ENCODE results near the gene SLC19A1.

Gene SLC19A1

DNA sequence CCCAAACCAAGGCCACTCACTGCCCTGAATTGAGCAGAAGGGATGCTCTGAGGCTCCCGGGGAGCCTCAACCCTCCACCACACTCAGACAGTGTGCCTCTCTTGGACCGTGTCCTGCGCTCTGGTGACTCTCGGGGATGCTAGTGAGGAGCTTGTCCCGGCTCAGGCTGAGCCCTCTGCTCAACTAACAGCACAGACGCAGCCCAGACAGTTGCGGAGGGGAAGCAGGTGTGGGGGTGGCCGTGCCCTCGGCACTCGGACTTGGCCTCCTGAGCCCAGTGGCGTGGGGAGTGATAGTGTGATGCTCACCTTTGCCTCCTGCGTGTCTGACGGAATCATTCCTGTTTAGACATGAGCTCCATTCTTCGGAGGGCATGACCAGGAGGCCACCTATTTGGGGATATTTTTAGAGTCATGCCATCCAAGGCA is 15.4 kb upstream of the SLC19A1 start:
- no peak for DNase-seq

DNA sequence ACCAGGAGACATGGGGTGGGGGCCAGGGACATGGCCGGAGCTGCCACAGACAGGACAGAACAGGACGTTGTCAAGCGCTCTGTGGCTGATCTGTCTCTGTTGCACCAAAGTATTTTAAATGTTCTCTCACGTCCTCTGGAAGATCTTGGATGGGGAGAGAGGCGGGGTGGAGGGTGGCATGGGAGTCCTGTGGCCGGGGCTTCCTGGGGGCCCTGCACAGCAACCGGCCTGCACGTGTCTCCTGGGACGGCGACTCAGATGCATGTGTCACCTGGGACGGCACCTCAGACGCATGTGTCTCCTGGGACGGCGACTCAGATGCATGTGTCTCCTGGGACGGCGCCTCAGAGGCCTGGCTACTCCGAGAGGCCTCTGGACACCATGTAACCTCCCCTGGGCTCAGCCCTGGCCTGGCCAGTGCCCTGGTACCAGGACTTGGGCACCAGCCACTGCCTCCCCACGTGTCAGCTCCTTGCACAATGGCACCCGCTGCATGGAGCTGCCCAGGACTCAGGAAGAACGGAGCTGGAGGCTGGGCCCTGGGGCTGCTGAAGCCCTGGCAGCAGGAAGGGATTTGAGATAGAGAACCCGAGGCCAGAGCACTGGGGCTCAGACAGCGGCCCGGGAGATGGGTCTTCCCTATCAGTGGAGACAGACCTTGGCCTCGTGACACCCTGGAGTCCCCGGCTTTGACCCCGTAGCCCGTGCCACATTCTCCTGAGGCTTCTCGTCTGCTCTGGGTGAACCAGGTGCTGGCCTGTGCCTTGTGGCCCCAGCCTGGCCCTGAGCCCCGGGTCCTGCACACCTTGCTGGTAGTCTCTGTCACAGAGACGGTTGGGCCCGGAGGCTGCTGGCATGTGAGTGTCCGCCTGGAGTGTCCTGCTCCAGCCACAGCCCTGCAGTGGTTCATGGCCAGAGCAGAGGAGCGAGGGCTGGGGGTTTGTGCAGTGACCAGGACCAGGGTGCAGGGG is 14.7 kb upstream of the SLC19A1 start:
- DNase-seq, result no peak

DNA sequence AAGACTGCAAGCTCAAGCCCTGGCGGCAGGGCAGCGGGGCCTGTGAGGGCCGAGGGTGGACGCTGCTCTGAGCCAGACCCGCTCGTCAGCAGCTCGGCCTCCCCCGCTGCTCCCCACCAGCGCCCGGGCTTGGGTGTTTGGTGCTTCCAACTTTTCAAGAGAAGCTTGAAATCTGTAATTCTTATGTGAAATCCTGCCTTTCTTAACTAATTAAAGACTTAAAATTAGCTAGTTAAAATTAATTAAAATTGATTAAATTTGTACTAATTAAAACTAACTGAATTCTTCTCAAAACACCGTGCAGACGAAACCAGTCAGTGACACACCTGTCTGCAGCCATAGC is 14.0 kb upstream of the SLC19A1 start:
- DNase-seq, result no peak

DNA sequence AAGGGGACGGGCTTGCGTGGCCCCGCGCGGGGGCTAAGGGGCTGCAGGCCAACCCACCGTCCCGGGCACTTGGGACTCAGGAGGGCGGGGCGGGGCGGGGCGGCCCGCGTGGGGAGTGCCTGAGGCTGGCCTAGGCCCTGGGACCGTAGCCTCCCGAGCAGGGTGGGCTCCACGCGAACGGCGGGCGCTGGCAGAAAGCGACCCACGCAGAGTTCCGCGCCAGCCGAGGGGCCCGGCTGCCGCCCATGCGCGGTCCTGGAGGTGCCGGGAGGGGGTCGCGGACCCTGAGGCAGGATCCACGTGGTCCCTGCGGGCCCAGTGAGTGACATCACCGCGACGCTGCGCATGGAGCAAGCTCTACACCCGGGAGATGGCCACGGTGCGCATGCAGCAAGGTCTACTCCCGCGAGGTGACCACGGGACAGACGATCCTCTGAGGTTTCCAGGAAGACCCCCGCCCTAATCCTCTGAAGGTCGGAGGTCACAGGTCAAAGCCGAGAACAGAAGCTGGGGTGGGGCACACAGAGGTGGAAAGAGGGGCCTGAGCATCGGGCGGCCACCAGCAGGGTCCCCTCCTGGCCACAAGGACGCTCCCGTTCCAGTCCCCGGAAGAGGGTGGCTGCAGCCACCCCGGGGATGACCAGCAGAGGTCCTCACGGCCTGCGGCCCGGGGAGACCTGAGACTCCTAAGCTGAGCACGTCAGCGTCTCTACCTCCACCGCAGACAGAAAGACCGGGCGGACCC is 13.5 kb upstream of the SLC19A1 start:
- peak; percentile 24 for DNase-seq

DNA sequence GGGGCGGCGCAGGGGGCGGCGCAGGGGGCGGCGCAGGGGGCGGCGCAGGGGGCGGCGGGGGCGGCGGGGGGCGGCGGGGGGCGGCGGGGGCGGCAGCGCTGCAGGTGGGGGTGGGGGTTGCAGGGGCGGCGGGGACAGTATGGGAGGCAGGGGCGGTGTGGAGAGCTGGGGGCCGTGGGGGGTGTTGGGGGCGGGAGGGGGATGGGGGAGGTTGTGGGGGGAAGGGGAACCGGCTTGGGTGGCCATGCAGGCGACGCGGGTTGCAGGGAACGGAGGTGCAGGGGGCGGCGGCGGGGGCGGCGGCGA is 13.0 kb upstream of the SLC19A1 start:
- DNase-seq, result no peak

DNA sequence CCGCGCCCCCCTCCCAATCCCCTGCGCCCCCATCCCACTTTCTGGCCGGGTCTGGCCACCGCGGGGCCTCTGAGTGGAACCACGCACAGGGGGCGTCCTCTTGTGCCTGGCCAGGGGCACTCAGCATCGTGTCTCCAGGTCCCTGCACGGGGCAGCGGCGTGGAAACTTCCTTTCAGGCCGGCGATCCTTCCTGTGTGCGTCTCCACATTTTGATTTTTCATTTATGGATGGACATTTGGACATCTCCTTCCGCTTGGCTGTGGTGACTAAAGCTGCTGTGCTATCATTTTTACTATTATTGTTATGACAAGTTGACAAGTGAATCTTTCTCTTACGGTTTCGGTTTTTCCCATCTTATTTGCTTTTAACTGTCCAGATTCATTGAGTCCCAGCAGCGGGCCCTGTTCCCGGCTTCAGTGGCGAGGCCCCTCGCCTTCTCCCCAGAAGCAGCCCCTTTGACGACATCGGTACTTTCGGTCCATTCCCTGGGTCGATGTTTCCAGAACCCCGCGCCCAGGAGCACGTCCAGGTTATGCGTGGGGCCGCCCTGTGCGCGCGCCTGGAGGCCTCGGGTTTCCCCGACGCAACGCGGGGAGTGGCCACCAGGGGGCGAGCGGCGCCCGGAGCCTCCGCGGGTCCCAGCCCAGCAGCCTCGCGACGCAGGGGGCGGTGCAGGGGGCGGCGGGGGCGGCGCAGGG is 12.4 kb upstream of the SLC19A1 start:
- DNase-seq, result peak; percentile 83

DNA sequence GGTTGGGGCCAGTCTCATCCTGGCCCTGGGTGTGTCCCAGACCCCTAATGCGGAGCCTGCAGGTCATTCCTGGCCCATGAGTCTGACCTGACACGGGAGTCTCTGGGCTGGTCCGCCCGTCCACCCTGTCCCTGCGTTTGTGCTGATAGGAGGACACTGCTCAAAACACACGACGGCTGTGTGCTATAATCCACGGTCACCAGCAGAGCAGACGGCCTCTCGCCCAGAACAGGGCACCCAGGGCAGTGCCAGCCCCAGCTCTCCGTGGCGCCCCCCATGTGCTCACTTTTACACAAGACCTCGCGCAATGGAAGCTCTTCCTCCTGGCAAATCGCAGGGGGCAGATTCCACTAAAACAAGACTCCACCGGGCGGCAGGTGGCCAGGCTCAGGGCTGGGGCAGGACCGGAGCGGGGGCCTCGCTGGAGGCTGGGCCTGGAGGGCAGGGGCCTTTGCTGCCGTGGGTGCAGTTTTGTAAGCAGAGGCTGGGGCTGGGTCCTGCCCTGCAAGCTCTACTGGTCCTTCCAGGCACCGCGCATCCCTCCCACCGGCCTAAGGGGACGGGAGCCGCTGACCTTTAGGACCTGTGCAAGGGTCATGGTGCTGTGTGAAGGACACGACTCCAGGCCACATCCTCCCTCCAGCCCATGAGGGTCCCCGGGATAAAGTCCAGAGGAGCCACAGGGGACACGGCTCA is 10.6 kb upstream of the SLC19A1 start:
- no peak for DNase-seq

DNA sequence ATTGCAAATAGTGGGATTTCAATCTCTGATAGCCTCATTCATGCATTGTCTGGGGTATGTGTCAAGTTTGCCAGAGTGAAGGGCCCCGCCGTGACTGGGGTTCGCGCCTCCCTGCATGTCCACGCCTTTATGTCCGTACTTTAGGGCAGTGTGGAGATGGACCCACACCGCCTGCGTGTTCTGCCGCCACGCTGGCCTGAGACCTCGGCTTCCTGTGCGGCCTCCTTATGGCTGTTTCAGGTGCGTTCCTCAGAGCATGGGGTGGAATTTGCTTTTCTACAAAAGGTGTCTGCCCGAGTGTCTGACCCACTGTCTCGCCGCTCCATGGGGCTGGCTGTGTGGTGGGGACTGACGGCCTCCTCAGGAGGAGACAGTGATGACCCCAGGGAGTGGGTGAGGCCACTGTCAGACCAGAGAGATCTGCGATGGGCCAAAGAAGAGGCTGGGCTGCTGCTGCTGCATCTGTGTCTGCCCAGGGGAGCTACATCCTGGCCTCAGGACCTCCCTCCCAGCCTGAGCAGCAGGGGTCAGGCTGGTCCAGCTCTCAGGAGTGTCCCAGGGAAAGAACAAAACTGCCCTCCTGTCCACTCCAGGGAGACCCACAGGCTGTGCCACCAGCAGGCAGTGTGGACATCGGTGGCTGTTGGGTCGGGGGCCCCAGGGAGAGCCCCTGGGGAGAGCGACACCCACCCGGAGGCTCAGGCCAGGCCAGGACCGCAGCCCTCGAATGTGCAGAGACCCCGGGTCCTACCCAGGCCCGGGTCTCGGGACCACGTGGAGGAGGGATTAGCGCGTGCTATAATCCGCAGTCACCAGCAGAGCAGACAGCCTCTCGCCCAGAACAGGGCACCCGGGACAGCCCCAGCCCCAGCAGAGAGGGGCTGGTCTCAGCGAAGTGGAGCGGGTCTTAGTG is 9.8 kb upstream of the SLC19A1 start:
- DNase-seq, result no peak

DNA sequence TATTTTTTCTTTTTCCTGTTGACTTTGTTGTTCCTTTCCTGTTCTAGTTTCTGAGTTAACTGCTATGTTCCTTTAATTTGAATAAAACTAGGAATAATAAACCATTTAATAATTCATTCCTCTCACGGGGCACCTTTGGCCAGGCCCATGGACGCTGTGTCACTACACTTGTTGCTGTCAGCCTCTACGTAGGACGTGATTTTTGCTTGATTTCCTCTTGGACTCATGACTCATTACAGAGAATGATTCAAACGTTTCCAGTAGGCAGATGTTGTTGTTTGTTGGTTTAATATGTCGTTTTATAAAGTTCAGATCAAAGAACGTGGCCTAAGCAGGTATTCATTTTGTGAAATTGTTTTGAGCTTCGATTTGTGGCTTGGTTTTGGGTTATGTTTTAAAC is 9.1 kb upstream of the SLC19A1 start:
- DNase-seq, result no peak

DNA sequence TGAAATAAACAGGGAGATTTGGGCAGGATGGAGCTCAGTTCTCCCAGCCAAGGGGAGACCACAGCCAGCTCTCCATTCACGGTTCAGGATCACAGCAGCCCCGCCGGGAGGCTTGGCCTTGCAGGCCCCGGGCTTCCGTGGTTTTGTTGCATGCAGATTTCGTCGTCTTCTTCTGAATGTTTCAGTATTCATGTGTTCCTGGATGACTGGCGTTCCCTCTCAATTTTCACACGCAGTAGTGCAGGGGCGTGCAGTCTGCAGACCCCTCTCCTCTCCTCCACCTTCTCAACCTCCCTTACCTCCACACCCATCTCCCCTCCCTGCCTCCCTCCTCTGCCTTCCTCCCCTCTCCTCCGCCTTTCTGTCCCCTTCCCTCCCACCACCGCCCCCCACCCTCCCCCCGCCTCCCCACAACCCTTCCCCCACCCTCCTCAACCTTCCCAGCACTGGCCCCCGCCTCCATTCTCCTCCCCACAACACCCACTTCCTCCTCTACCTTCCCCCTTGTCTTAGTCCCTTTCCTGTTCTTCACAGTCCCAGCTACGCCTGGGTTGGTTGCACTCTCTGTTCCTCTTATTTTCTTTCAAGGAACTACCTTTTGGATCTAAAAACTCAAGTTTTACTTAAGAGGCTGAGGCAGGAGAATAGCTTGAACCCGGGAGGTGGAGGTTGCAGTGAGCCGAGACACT is 8.4 kb upstream of the SLC19A1 start:
- peak; percentile 20 for DNase-seq

DNA sequence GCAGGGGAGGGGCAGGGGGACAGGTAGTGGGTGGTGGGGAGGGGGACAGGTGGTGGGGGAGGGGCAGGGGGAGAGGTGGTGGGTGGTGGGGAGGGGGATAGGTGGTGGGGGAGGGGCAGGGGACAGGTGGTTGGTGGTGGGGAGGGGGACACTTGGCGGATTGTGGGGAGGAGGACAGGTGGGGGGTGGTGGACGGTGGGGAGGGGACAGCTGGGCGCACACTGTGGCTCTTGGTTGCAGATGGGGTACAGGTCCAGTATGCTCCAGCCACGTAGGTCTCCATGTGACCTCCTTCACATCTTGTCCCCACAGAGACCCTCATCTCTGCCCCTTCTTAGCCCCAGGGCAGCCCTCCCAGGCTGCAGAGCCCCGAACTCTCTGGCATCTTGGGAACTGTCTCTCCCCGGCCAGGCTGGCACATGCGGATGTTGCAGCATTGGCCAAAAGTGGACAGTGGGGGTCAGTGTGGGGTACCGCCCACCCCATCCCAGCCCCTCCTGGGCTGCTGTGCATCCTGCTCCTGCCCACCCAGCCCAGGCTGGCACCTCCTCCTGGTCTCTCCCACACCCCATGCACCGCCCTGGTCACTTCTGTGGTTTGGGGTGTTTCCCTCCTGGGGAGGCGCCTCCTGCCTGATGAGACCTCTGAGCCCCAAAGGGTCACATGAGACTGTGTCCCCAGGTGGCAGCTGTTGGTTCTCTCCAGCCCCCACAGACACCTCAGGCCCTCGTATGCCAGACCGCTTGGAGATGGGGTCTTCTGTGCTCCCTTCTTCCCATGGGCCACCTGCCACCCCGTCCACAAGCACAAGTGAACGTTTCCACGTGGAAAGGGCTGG is 7.6 kb upstream of the SLC19A1 start:
- DNase-seq, result no peak

DNA sequence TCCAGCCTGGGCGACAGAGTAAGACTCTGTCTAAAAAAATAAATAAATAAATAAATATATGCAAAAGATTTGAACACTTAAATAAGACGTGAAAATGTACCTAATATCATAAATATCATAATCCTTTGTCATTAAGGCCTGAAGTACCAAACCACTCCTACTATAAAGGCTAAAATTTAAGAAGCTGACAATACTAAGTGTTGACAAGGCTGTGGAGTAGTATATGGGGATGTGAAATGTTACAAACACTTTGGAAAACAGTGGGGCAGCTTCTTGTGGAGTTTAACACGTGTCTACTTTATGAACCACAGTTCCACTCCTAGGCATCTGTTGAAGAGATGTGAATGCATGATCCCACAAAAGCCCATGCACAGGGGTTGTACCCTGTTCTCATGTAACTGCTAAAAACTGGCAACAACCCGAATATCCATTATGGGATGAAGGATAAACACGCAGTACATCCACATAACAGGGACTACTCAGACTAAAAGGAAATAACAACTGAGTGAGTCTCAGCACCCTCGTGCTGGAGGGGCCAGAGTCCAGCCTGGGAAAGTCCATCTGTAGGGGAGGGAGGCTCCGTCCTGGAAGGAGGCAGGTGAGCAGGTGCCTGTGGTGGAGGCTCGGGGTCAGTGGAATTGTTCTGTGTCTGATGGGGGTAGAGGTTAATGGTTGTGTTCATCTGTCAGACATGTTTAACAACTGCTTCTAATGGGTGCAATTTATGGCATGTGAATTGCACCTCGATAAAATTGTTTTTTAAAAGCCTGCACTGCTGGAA is 6.7 kb upstream of the SLC19A1 start:
- no peak for DNase-seq

DNA sequence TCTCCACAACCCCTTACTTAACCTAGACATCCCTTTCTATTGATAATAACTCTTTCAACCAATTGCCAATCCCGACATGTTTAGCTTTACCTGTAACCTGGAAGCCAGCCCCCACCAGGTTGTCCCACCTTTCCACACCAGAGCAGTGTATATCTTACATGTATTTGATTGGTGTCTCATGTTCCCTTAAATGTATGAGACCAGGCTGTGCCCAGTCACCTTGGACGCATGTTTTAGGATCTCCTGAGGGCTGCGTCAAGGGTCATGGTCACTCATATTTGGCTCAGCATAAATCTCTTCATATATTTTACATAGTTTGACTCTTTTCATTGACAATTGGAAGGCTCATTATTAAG is 5.3 kb upstream of the SLC19A1 start:
- no peak for DNase-seq

DNA sequence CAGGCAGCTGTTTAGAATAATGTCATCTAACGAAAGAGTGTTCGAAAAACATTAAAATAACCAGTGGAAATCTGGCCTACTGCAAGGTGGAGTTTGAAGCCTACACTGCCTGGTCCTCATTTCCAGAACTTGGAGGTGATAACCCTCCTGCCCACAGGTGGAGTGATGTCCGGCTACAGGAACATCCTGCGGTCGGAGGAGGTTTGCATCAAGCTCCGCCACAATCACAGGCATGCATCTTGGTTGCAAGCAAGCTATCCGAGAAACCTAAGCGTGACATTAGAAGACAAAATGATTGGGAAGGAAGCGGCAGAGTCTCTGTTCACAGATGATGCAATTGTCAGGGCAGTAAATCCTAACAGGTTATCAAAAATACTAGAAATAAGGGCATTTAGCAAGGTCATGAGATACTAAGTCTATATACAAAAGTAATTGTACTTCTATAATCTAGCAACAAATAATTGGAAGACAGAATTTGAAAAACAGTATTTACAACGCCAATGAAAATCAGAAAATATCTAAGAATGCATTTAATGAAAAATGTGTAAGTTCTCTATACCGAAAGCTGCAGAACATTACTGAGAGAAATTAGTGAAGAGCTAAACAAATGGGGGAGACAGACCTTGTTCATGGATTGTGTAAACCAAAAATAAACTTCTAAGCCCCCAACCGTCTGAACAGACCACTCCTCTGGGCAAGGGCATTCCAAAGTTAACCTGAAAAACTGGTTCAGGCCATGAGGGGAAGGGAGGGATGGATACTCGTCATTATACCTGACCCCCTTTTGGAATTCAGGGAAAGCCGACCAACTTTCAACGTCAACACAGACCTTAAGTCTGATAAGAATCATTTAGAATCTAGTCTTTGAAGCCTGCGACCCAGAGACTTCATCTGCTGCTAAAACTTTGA is 4.7 kb upstream of the SLC19A1 start:
- DNase-seq, result no peak

DNA sequence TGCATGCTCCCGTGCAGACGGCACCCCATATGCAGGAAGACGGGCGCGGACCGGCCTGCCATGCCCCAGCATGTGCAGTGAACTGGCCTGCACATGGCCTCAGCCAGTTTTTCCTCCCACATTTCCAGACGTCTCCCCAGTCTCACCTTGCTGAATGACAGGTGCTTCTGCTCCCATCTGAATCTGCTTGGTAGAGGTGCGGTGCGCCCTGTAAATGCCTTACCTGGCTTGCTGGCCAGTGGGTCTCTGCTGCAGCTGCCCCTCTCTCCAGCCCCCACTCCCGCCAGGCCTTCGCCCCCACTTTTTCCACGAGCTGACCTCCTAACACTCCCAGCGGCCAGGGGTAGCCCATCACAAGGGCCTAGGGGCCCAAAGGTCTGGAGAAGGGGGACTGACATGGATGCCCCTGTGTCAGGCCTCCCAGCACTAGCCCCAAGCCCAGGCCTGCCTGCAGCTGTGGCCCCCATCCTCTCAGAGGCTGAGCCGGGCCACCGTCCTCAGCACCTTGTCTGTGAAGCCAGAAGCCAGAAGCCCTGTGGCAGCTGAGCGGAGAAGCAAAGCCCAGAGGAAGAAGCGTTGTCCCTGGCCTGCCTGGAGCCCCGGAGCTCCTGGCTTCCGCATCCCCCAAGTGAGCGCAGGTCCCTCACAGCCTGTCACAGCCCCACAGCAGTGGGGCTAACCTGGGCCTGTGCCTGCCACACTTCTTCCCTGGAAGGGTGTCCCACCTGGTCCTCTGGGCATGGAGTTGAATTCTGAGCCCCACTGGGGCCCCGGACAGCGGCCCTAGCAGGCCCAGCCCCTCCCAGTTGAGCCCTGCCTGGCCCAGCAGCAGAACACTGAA is 3.7 kb upstream of the SLC19A1 start:
- no peak for DNase-seq

DNA sequence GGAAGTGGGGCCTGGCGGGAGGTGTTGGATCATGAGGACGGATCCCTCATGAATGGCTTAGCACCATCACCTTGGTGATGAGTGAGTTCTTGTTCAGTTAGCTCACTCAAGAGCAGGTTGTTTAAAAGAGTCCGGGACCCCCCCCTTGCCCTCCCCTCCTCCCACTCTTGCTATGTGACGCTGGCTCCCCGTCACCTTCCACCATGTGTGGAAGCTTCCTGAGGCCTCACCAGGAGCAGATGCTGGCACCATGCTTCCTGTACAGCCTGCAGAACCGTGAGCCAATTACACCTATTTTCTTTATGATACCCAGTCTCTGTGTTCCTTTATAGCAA is 3.0 kb upstream of the SLC19A1 start:
- no peak for DNase-seq

DNA sequence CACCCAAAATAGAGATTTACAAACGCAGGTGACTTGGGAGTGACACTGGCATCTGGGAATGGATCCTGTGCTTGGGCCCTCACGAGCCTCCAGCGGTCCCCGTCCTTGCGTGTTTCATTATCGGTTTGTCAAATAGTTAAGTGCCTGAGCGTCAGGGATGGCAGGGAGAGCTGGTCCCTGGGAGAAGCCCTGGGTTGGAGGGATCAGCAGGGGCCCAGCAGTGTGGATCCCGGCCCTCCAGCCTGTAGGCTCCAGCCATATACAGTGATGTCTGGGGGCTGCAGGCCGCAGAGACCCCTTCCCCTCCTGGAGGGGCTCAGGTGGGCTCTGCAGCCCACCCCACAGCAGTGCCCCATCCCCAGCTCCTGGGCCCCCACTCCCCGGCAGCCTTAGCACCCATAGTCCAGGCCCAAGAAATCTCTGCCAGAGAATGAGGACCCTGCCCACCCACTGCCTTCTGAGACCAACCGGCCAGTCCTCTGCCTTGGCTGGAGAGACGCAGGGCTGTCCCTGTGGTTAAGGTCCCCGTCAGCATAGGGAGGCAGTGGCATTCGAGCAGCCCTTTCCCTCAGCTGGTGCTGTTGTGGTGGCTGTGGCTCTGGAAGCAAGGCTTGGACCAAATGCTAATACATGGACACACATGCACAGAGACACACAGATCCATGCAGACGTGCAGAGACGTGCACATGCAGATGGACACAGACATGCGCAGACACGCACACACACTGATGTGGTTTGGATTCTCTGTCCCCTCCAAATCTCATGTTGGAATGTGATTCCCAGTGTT is 2.4 kb upstream of the SLC19A1 start:
- no peak for DNase-seq

Data from activated effector memory CD4-positive, alpha-beta T cell treated with Interleukin-2 at 50 U/mL for 16 hours (primary cell).